GM10248 (cell line): ENCODE results near the gene FBXO28.

Experiments
- CTCF ChIA-PET: fragments of 300-600 bp; sonication (Branson Sonifier 250); formaldehyde crosslinking; extraction: SDS; loops from one replicate; lab custom pipeline; 2021; ENCODE audit warnings: antibody characterized with exemption; lab: Yijun Ruan, JAX
- POLR2A ChIA-PET: fragments of 350-650 bp; sonication (Branson Sonifier 250); formaldehyde crosslinking; extraction: SDS; loops from one replicate; lab custom pipeline; 2020; ENCODE audit warnings: antibody characterized with exemption; lab: Yijun Ruan, JAX
- DNase-seq: peaks from one replicate; pipeline ENCODE4 v3.0.0; 2012; ENCODE audit errors: extremely low spot score
- TF ChIP-seq, protein P1 (sequence below): IDR thresholded peaks from 2 replicates; pipeline ENCODE4 v1.5.1; 2012; ENCODE audit warnings: mild to moderate bottlenecking, low read depth; ENCODE audit errors: extremely low read depth, missing control alignments, control extremely low read depth

Gene FBXO28

DNA sequence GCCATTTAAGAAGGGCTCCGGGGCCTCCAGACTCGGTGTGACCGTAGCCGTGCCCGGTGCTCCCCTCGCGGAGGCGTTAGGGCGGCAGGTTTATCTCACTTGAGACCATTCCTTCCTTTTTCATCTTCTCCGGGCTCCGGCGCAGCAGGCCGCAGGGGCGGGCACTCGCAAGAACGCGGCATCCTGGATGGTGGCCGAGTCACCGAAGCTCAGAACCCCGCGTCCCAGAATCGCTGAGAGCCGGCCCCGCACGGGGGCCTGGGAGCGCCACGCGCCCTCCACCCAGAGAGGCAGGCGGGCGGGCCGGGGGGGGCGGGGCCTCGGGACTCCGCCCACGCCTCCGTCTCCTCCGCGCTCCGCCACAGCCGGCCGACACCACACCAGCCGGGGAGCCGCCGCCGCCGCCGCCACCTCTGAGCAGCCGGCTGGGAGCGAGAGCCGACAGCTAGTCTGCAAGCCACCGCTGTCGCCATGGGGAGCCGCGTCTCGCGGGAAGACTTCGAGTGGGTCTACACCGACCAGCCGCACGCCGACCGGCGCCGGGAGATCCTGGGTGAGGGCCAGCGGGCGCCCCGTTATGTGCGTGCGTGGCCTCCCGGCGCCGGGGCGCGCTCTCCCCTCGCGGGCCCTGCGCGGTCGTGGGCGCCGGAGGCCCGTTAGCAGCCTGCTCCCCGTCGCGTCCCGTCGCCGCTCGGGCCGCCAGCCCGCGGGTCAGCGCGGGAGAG lies 69.1 kb downstream of the FBXO28 start, which contains the start of gene DEGS1:
TSS of gene DEGS1 (plus strand) at position 375 of the 725 bp plus-strand sequence. CDS start at position 472, 97 bp downstream.
- peak; percentile 92 for DNase-seq
- ChIA-PET CTCF (interaction anchor here (0.8 to 1.8 kb wide), 4 partner anchors 10 to 67 kb away, joined by 3 to 9 read pairs (median 5); no protein-coding TSS in a partner anchor), POLR2A (interaction anchor here (0.6 to 1.2 kb wide), 3 partner anchors 10 to 53 kb away, joined by 6 to 9 read pairs (median 6); no protein-coding TSS in a partner anchor)
- TF ChIP-seq, protein P1, sequence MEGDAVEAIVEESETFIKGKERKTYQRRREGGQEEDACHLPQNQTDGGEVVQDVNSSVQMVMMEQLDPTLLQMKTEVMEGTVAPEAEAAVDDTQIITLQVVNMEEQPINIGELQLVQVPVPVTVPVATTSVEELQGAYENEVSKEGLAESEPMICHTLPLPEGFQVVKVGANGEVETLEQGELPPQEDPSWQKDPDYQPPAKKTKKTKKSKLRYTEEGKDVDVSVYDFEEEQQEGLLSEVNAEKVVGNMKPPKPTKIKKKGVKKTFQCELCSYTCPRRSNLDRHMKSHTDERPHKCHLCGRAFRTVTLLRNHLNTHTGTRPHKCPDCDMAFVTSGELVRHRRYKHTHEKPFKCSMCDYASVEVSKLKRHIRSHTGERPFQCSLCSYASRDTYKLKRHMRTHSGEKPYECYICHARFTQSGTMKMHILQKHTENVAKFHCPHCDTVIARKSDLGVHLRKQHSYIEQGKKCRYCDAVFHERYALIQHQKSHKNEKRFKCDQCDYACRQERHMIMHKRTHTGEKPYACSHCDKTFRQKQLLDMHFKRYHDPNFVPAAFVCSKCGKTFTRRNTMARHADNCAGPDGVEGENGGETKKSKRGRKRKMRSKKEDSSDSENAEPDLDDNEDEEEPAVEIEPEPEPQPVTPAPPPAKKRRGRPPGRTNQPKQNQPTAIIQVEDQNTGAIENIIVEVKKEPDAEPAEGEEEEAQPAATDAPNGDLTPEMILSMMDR = no peak

DNA sequence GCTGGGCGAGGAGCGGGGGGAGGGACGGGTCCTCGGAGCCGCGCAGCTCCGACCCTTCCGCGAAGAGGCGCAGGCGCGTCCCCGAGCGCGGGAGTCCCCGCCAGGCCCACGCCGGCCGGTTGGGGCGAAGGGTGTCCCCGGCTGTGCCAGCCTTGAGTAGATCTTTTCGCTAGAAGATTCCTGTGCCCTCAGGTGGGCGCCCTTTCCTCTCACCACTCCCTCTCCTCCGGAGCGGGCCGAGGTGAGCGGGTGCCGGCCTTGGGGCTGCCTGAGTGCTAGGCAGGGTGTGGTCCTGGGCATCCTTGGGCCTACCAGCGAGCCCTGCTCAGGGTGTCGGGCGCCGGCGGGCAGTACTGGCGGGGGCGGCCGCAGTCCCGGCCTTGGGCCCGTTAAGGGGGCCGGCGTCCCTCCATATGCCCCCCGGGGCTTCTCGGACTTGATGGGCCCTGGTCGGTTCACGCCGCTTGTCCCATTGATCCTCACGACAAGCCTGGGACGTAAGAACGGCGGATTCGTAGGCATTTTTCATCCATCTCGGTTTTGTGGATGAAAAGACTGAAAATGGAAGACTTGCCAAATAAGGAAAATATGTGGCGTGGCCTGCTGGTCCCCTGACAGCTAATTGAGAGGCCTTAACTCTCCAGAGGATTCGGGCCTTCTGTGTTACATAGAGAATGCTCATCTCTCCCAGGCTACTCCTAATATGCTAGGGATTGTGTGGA lies 69.8 kb downstream of the FBXO28 start:
- POLR2A ChIA-PET = interaction anchor here (0.6 to 1.2 kb wide), 2 partner anchors 9 to 21 kb away, joined by 3 to 9 read pairs; no protein-coding TSS in a partner anchor
- TF ChIP-seq, protein P1 = no peak
- DNase-seq = peak; percentile 68
- CTCF ChIA-PET = interaction anchor here (1.4 to 1.8 kb wide), 3 partner anchors 10 to 25 kb away, joined by 3 to 9 read pairs (median 5); no protein-coding TSS in a partner anchor

DNA sequence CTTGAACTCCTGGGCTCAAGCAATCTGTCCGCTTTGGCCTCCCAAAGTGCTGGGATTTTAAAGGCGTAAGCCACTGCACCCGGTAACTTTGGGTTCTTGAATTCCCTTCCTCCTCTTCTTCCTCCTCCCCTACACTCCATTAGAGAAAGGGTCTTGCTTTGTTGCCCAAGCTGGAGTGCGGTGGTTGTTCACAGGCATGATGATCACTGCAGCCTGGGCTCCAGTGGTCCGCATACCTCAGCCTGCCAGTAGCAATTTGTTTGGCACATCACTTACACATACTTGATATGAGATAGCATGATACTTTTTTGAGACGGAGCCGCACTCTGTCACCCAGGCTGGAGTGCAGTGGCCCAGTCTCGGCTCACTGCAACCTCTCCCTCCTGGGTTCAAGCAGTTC lies 71.3 kb downstream of the FBXO28 start:
- TF ChIP-seq, protein P1 = no peak
- ChIA-PET POLR2A (interaction anchor here (0.6 kb wide), 1 partner anchor 348 kb away, joined by 3 read pairs; no protein-coding TSS in a partner anchor), CTCF (interaction anchor here (1.4 to 1.8 kb wide), 2 partner anchors 8 to 26 kb away, joined by 3 to 5 read pairs; no protein-coding TSS in a partner anchor)
- DNase-seq = no peak

DNA sequence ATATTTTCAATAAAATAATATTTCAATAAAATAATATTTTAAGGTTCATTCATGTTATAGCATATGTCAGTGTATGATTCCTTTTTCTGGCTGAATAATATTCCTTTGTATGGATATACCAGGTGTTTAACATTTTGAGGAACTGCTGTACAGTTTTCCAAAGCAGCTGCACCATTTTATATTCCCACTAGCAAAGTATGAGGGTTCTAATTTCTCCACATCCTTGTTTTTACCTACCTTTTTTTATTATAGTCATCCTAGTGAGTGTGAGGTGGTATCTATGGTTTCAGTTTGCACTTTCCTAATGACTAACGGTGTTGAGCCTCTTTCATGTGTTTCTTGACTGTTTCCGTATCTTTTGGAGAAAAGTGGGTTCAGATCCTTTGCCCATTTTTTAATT lies 74.4 kb downstream of the FBXO28 start:
- no peak for DNase-seq

DNA sequence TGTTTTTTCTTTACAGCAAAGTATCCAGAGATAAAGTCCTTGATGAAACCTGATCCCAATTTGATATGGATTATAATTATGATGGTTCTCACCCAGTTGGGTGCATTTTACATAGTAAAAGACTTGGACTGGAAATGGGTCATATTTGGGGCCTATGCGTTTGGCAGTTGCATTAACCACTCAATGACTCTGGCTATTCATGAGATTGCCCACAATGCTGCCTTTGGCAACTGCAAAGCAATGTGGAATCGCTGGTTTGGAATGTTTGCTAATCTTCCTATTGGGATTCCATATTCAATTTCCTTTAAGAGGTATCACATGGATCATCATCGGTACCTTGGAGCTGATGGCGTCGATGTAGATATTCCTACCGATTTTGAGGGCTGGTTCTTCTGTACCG lies 75.7 kb downstream of the FBXO28 start:
- POLR2A ChIA-PET = interaction anchor here (0.8 kb wide), 1 partner anchor 12 kb away, joined by 4 read pairs; no protein-coding TSS in a partner anchor
- TF ChIP-seq, protein P1 = no peak
- DNase-seq = no peak
- CTCF ChIA-PET = no interaction called here

More for the DNA sequence above, 74.4 kb downstream of the FBXO28 start:
- TF ChIP-seq, protein P1 = no peak
- ChIA-PET CTCF (interaction anchor here (1.5 kb wide), 1 partner anchor 18 kb away, joined by 3 read pairs; no protein-coding TSS in a partner anchor), POLR2A (no interaction called here)
